A673 (cell line): ENCODE measurements around the gene PPP2R5B.

Experiments
- CTCF ChIP-seq: fragments of 300-800, 200-600 bp; sonication (generic); conservative IDR thresholded peaks from 2 replicates; pipeline ENCODE4 v1.5.1; 2017; ENCODE audit warnings: low read depth, mild to moderate bottlenecking, antibody characterized with exemption, low read length, moderate library complexity, mixed read lengths
- EZH2 ChIP-seq: fragments of 200-600 bp; sonication (generic); IDR thresholded peaks from 2 replicates; pipeline ENCODE4 v1.6.1; 2017; ENCODE audit warnings: borderline replicate concordance, low read depth, mild to moderate bottlenecking, mixed read lengths, antibody characterized with exemption, low read length; ENCODE audit not compliant: poor library complexity, severe bottlenecking

- TF ChIP-seq CTCF (no peak), EZH2 (no peak)
Measured at GRCh38 chr11:64915376-64915887, 9.1 kb upstream of the PPP2R5B start.
